GM12873 (cell line): Measurements from ENCODE around the gene MMP20.

Experiments used
- TF ChIP-seq, protein P1 (sequence below): IDR thresholded peaks from 2 replicates; pipeline ENCODE4 v1.5.1; 2012; ENCODE audit warnings: low read depth, mild to moderate bottlenecking, moderate library complexity, low read length, control low read depth; ENCODE audit not compliant: insufficient read depth; ENCODE audit errors: missing control alignments

The MMP20 gene

DNA sequence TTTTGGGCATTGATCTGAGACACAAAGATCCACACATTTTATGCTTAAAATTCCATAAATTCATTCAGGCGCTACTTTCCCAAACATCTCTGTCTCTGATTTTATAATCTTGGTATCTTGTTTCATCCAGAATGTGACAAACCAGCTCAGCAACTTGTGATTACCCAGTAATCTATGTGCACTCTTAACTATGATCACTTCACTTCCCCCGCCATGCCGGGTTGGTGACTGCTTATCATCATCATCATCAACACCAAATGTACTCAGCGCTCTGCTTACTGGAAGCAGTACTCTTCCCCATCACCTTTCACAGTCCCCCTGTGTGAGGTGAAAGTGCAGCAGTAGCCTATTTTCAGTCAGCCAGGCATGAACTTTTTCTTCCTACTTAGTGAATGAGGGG is 79.4 kb downstream of the MMP20 start:
- TF ChIP-seq, protein P1, sequence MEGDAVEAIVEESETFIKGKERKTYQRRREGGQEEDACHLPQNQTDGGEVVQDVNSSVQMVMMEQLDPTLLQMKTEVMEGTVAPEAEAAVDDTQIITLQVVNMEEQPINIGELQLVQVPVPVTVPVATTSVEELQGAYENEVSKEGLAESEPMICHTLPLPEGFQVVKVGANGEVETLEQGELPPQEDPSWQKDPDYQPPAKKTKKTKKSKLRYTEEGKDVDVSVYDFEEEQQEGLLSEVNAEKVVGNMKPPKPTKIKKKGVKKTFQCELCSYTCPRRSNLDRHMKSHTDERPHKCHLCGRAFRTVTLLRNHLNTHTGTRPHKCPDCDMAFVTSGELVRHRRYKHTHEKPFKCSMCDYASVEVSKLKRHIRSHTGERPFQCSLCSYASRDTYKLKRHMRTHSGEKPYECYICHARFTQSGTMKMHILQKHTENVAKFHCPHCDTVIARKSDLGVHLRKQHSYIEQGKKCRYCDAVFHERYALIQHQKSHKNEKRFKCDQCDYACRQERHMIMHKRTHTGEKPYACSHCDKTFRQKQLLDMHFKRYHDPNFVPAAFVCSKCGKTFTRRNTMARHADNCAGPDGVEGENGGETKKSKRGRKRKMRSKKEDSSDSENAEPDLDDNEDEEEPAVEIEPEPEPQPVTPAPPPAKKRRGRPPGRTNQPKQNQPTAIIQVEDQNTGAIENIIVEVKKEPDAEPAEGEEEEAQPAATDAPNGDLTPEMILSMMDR: no peak

DNA sequence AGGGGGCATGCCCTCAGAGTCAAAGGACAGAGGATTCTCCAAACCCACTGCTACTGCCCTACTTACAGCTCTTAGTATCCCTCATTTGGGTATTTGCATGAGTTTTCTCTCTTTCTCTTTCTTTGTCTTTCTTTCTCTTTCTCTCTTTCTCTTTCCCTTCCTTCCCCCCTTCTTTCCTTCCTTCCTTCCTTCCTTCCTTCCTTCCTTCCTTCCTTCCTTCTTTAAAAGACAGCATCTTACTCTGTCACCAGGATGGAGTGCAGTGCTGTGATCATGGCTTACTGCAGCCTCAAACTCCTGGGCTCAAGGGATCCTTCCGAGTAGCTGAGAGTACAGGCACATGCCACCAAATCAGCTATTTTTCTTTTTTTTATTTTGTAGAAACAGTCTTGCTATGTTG is 80.5 kb downstream of the MMP20 start:
- TF ChIP-seq, protein P1: no peak

- TF ChIP-seq, protein P1: no peak
Measured at GRCh38 chr11:102539567-102539966, 85.6 kb downstream of the MMP20 start.

DNA sequence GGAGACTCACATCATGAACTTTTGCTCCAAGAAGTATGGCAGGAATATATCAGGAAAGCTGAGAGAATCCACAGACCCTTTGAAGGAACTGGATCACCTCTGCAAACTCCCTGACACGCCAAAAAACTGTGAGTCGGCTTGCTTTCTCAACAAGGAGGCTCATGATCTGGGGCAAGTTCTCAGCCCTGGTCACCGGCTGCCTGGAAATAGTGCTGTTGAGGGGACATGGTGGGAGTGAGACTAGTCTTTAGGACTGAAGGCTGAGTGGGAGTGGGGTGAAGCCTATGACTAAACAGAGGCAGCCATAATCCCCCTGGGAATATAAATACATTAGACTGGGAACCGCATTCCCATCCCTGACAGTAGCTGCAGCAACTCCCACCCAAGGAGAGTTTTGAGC is 86.2 kb downstream of the MMP20 start:
- TF ChIP-seq, protein P1: no peak

DNA sequence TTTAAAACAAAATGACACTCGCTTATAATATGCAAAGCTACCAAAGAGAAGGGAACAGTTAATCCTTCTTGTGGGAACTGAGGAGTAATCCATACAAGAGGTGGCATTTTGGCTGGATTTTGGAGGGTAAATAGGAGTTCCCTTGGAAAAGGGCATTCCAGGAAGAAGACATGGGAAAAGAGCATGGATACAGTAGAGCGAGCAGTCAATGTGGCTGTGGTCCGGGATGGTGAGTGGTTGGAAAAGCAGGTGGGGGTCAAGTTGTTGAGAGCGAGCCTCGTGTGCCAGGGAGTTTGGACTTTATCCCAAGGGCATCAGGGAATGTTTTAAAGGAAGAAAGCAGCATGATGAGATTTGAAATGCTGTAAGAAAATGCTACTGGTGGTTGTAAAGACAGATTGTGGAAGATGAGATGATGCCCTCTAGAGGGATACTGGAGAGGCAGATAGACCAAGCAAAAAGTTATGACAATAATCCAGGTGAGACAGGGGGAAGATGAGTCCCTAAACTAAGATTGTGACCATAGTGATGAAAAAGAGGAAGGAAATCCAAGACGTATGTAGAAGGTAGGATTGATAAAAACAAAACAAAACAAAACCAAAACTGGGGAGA is 90.8 kb downstream of the MMP20 start:
- TF ChIP-seq, protein P1: peak; percentile 45

DNA sequence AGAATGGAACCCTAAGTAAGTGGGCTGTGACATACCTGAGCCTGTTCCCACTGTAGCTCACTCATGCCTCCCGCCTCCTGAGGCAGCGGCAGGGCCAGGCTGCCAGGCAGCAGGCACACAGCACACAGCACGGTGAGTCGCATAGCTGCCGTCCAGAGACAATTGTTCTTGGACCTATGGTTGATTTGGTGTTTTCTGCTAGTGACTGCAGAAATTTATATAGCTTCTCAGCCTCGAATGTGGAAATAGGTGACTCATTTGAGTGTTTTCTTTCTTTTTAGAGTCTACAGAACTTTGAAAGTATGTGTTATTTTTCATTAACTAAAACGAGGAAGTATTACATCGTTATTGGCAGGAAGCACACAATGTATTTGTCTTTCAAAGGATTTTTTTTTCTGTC is 94.6 kb downstream of the MMP20 start, which contains the start of gene MMP7:
MMP7 (minus strand) TSS at position 190 of the 400 bp plus-strand sequence; CDS start at position 143, 47 bp downstream.
- TF ChIP-seq, protein P1: no peak

- TF ChIP-seq, protein P1: no peak
Measured at GRCh38 chr11:102528618-102529017, 96.5 kb downstream of the MMP20 start.
